Jurkat, Clone E6-1 (cell line): ENCODE results near the gene ZNF606. TPM values are rescaled to one million over a fixed set of nuclear protein-coding genes. Genes with fewer than 3 reads are reported as not detected.

Source experiments
- DNase-seq: peaks from one replicate; pipeline ENCODE4 v3.0.0-alpha.2; 2011; ENCODE audit warnings: low read depth, low spot score
- H3K4me3 ChIP-seq: 2 replicates; pipeline ENCODE4 v1.5.1; 2011; ENCODE audit warnings: mild to moderate bottlenecking, low read length, control low read depth, moderate library complexity
- polyA plus RNA-seq: library from polyadenylated mRNA; unstranded; fragments of >200 nt; gene quantifications from one replicate; pipeline ENCODE4 v1.2.1, GENCODE V29; 2012; ENCODE audit warnings: missing spikeins; ENCODE audit not compliant: insufficient read length, insufficient read depth

The ZNF606 gene
- not detected for polyA plus RNA-seq

DNA sequence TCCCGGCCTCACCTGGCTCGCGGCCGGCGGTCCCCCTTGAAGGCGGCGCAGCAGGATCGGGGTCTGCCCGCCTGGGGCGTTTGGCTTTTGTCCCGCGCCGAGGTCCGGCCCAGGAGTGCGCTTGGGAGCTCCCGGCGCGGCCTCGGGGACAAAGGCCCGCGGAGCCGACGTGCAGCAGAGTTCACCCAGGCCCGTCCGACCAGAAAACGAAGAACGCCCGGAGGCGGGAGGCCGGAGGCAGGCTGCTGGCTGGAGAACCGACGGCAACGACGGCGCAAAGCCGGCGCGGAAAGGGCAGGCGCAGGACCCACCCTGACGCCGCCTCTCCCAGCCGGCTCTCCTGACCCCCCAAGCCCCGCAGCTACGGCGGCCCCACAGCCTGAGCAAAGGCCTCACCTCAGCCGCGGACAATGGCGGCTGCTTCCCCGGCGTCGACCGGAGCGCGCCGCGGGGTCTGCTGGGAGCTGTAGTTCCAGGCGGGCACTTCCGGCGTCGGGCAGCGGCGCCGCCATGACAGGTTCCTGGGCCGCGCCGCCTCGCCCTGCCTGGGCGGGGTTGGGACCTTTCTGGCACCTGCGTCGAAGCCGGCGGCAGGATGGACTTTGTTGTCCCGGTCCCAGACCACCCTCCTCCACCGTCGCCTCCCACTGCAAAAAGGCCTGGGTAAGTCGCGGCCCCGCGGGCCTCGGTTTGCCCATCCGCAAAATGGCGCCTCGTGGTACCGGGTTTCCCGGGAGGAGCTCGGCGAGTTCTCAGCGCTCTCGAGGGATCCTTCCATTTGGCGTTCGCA, at the start of gene ZNF606:
Gene ZNF606, minus strand, starts transcription at position 437 of the 790 bp plus-strand sequence. CDS start 1,501 bp downstream, outside the sequence.
- DNase-seq, result peak; percentile 33
- peak within 1 kb of the TSS; percentile 45 for H3K4me3 ChIP-seq

DNA sequence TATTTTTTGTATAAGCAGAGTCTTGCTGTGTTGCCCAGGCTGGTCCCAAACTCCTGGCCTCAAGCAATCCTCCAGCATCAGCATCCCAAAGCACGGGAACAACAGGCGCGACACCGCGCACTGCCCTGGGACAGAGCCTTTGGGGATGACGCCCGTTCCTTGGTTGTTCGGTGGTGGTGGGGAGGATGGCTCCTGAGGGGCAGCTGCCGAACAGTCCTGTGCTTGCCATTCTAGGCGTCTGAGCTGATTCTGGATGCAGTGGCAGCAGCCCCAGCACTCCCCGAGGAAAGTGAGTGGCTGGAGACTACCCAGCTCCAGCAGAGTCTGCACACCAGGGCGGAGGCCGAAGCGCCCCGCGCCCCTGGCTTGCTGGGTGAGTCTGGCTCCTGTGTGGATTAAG, 49.6 kb upstream of the ZNF606 start:
- H3K4me3 ChIP-seq, result no peak overlapping the region
- no peak for DNase-seq

DNA sequence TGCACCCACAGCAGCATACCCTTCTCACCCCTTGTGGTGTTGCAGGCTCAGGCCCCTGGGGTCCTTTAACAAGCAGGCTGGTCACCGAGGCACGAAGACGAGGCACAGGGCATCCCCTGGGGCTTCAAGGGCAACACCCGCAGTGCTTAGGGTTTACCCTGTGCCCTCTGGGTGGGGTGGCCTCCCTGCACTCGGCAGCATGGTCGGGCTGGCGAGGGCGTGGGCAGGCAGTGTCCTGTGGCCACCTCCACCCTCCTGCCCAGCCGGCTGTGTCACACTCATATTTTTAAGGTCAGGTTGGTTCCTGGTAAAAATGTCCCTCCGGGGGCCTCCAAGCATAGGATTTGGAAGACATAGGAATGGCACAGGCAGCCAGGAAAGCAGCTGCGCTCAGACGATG, 45.1 kb upstream of the ZNF606 start:
- DNase-seq, result no peak
- H3K4me3 ChIP-seq, result no peak overlapping the region

DNA sequence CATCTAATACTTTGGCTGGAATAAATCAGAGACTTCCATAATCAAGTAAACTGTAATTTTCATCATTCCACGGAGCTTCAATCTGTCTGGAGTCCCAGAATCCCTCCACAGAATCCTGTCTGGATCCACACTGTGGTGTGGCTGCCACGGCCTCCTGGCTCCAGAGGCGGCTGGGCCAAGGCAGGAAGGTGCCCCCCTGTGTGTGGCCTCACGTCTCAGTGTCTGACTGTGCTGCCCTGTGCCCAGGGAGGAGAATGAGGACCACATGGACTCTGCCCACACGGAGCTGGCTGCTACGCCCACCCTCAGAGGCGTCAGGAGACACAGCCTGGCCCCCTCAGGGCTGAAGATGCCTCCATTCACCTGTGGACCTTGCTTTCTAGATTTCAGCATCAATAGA, 44.2 kb upstream of the ZNF606 start:
- no peak for DNase-seq
- H3K4me3 ChIP-seq, result no peak overlapping the region

DNA sequence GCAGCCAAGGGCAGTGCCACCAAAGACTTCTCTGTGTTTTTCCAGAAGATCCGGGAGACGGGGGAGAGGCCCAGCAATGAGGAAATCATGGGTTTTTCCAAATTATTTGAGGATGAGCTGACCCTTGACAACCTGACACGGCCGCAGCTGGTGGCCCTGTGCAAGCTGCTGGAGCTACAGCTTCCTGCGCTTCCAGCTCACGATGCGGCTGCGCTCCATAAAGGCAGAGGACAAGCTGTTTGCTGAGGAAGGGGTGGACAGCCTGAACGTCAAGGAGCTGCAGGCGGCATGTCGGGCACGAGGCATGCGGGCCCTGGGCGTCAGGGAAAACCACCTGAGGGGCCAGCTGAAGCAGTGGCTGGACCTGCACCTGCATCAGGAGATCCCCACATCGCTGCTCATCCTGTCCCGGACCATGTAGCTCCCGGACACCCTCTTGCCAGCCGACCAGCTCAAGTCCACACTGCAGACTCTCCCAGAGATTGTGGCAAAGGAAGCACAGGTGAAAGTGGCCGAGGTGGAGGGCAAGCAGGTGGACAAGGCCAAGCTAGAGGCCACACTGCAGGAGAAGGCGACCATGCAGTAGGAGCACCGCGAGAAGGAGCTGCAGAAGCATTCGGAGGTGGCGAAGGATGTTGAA, 42.9 kb upstream of the ZNF606 start:
- H3K4me3 ChIP-seq, result no peak overlapping the region
- DNase-seq, result no peak

DNA sequence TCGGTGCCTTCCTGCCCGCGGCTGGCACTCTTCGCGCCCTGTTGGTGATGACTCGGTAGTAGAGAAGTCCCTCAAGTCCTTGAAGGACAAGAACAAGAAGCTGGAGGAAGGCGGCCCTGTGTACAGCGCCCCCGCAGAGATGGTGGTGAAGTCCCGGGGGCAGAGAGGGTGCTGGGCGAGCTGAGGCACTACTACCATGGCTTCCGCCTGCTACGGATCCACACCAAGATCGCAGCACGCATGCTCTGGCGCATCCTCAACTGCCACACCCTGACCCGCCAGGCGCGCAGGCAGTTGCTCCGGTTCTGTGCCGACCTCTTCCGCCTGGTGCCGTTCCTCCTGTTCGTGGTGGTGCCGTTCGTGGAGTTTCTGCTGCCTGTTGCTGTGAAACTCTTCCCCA, 42.3 kb upstream of the ZNF606 start:
- no peak overlapping the region for H3K4me3 ChIP-seq
- DNase-seq, result no peak

DNA sequence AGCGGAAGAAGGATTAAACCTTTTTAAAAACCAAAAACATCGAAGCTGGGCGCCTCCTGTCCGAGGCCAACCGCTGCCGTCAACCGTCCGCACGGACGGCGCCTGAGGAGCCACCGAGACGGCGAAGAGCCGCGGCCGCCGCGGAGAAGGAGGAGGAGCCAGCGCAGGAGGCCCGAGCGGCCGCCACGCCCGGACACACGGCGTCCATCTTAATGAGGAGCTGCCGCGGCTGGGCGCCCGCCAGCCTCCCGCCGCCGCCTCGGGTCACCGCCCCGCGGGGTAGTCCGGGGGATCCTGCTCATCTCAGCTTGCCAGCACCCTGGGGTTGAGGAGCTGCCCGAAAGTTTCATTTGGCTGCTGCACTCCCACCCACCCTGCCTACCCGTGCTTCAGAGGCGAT, 41.8 kb upstream of the ZNF606 start:
- H3K4me3 ChIP-seq, result no peak overlapping the region
- no peak for DNase-seq

DNA sequence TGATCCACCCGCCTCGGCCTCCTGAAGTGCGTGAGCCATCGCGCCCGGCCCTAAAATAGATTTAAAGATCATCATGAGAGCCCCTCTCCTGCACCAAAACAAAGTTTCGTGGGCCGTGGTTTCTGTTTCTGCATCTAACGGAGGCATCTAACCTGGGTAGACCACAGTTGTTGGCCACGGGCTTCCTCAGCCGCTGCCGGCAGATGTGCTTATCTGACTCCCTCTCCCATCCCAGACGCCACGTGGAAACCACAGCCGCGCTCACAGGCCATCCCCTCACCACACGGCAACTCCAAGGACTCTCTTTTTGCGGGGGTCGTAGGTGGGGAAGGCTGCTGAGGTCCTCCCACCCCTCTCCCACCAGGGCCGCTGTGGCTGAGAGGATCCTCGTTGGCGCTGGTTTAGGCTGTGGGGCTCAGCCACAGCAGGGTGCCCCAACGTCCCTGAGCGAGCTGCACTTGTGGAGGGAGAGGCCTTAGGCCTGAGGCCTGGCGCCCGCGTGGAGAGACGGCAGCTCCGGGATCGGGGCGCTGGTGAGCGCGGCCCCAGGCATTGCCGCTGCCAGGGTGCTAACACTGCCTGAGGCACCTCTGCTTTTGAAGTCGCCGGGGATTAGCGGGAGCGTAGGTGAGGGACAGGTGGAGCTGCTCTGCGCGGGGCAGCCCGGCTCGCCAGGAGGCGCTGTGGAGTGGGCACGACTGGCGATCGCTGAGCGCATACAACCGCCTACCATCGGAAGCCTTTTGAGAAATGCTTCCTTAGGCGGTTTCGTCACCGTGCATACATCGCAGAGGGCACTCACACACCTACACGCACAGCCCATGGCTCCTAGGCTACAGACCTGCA, 40.1 kb upstream of the ZNF606 start:
- no peak overlapping the region for H3K4me3 ChIP-seq

DNA sequence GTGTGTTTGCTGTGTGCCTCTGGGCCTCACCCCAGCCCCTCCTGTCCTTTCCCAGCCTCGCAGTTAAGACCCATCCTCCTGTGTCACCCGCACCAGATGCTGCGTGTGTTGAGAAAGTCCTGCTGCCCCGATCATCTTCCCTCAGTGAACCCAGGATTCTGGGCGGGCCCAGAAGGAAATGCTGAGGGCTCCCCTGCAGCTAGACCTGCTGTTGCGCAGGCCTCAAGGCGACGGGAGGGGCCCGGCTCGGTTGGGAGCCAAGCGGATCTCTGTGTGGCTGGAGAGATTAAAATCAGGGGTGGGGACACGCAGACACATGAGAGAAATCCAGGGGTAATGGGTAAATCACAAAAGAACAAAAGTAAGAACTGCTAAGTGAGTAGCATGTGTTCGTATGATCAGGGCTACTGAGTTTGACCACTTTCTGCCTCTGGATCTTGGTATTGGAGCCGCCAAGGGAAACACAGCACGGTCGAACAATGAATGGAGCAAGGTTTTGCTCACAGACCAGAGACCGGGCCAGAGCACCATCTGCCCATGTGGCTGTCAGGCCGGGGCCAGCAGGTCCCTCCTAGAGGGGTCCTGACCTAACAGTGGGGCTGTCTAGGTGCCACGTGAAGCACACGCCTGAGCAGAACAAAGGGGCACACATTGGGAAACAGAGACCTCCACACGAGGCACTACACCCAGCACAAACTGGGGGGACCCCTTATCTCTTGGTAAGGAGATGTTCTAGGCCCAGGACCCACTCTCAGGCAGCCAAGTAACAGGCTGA, 38.3 kb upstream of the ZNF606 start:
- H3K4me3 ChIP-seq, result no peak overlapping the region
- DNase-seq, result no peak

More for the DNA sequence above, 40.1 kb upstream of the ZNF606 start:
- no peak for DNase-seq

DNA sequence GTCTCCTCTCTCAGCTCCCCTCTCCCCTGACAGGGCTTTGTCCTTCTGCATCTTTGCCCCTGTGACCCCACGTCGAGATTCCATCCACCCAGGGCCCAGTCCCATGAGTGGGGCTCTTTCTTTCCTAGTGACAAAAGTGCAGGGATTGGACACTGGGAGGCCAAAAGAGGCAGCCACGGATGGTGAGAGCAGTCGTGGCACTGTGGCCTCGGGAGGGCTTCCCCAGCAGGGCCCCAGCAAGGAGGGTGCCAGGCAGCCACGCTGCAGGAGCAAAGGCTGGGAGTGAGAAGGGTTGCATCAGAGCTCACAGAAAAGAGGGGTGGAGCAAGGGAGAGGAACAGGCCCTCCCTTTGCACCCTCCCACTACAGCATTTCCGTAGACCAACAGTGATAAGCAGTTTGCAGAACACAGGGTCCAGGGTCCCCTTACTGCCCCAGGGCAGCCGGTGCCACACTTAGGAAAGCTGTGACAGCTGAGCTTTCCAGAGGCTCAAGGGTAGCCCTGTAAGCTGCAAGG, 36.1 kb upstream of the ZNF606 start:
- H3K4me3 ChIP-seq, result no peak overlapping the region
- no peak for DNase-seq

DNA sequence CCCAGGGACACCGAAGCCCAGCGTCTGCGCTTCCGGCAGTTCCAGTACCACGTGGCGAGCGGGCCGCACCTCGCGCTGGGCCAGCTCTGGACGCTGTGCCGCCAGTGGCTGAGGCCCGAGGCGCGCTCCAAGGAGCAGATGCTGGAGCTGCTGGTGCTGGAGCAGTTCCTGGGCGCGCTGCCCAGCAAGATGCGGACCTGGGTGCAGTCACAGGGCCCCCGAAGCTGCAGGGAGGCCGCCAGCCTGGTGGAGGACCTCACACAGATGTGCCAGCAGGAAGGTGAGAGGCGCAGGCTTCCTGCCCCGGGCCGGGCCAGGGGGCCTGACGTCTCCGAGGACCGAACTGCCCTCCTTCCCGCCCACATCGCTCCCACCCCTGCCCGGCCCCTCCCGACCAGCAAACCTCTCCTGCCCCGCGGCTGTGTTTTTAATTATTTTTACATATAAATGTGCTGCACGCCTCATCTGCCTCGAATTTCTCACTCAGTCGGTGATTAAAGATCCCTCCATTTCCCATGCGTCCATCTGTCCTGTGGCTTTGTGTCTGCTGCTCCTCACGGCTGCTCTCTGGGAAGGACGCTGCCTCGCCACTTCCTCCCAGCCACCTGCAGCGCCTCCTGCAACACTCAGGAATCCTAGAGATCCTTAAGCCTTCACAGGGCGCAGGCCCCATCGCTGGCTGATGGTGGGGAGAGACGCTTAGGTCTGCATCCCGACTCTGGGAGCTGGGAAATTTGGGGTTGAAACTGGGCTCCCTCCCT, 35.5 kb upstream of the ZNF606 start:
- DNase-seq, result no peak
- no peak overlapping the region for H3K4me3 ChIP-seq

DNA sequence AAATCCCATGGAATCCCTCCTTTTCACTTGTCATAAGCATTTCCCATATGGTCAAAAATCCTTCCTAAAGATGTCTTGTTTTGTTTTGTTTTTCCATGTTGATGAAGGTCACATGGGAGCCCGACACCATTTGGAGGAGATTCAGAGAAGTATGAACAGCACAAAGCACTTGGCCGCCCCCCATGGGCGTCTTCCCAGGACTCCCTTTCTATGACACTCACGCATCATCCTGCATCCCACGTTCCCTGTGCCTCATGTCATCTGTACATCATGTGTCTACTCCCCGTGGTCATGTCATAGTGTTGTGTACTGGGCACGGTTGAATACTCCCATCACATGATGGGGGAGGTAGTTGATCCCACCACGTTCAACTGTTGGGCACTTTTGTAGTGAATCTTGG, 33.2 kb upstream of the ZNF606 start:
- DNase-seq, result no peak
- H3K4me3 ChIP-seq, result no peak overlapping the region

DNA sequence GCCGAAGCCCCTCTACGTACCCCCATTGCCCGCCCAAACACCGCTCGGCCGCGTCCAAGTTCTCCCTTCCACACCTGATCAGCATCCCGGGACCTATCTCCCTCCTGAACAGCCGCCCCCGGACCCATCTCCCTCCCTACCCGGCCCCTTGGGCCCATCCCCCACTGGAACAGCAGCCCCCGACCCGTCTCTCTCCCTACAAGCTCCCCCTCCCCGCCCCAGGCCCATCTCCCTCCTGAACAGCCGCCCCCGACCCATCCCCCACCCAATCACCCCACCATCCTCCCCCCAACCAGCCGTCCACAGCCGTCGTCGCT, 31.8 kb upstream of the ZNF606 start:
- DNase-seq, result no peak
- no peak overlapping the region for H3K4me3 ChIP-seq

DNA sequence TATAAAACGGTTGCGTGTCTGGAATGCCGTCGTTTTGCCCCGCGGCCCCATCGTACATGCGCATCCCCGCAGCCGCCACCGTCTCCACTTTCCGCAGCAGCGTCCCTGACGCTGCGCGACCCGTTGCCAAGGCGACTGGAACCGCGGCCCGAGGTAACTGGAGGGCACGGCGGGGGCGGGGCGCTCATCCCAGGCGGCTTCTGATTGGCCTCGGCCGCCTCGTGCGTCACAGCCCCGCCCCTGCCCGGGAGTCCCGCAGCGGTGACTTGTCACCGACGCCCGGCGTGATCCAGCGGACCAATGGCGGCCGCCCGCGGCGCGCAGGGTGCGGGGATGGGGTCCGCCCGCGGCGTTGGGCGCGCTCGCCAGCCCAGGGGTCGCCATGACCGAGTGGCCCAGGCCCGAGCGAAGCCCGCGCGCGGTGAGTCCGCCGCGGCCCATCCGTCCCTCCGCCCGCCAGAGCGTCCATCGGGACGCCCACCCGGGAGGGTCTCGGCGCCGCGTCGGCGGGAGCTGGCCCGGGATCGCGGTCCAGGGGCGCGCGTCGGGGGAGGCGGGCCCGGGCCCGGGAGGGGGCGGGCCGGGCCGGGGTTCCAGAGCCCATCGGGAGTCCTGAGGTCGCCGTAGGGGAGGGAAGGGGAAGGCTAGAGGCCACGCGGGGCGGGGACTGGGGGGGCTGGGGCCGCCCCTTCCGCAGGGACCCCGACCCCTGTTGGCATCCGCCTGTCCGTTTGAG, 31.3 kb upstream of the ZNF606 start, which contains the start of gene ZSCAN1:
Gene ZSCAN1, plus strand, starts transcription at position 285 of the 736 bp plus-strand sequence. CDS start 3,812 bp downstream, outside the sequence.
- H3K4me3 ChIP-seq, result no peak within 1 kb of the TSS
- DNase-seq, result no peak

DNA sequence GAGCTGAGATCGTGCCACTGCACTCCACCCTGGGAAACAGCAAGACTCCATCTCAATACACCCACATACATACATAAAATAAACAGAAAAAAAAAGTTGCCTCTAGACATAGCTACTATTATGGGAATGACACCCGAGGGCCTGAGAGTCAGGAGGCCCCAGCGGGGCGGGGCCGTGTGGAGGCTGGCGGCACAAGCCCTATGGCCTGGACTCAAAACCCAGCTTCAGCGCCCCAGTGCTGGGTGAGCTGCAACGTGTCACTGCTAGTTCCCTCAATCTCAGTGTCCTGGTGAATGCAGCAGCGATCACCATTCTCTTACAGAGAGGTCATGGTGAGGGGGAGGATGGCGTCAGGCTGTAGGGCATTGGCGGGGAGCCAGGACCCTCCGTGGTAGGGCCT, 22.0 kb upstream of the ZNF606 start:
- no peak overlapping the region for H3K4me3 ChIP-seq
- DNase-seq, result no peak

DNA sequence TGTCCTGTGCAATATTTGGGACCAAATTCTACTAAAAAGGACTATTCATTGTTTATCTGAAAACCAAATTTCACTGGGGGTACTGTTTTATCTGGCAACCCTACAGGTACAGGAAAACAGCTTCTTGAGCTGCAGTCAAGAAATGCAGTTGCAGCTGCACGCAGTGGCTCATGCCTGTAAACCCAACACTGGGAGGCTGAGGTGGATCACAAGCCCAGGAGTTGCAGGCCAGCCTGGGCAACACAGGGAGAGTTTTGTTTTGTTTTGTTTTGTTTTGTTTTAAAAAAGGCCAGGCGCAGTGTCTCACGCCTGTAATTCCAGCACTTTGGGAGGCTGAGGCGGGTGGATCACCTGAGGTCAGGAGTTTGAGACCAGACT, 19.7 kb upstream of the ZNF606 start:
- no peak for DNase-seq
- H3K4me3 ChIP-seq, result no peak overlapping the region

DNA sequence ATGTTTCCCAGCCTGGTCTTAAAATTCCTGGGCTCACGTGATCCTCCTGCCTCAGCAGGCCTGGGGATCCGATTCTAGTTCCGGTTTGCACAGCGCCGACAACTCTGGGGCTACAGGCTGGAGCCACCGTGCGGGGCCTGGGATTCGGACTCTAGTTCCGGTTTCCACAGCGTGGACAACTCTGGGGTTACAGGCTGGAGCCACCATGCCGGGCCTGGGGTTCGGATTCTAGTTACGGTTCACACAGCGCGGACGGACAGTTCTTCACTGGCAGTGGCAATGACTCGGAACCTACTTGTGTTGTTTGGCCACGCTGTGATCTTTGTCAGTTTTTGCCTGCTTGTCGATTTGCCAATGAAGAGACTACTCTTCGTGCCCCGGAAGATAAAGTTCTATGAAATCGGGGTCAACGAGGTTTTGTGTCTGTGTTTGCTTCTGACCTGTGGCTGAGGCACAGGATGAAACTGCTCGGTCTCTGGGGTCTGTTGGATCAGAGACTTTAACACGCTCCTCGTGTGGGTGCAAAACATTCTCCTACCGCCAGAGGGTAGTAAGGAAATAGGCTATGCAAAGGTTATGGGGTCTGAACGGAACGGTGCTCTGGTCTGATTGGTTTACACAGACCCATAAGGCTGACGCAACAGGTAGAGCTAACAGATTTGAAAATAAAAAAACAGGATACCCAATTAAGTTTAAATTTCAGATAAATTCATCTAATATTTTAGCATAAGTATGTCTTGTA, 19.1 kb upstream of the ZNF606 start:
- no peak overlapping the region for H3K4me3 ChIP-seq
- DNase-seq, result peak; percentile 4
